ENCODE measurements around the gene ASB6. TPM values are rescaled to one million over a fixed set of nuclear protein-coding genes. Genes with fewer than 3 reads are reported as not detected.

Gene ASB6
- total RNA-seq, 1 donor from 2014 or later = 18.1 TPM

GRCh38 chr9:129628709-129629108 is 13.2 kb downstream of the ASB6 start:
- H3K27ac Mint-ChIP-seq (ENCODE audit: unreplicated experiment) = peak overlapping the region; percentile 73
- H3K27me3 Mint-ChIP-seq (ENCODE audit: unreplicated experiment) = no peaks in the 10 kb centered on the region
- peaks cover 63% of the 10 kb centered on the region for H3K4me1 Mint-ChIP-seq (ENCODE audit: unreplicated experiment)

GRCh38 chr9:129627556-129628440 is 14.2 kb downstream of the ASB6 start:
- no peak for DNase-seq (ENCODE audit: extremely low spot score, unreplicated experiment)
- Mint-ChIP-seq H3K27ac (ENCODE audit: unreplicated experiment) (peak overlapping the region; percentile 94), H3K27me3 (ENCODE audit: unreplicated experiment) (no peaks in the 10 kb centered on the region), H3K4me1 (ENCODE audit: unreplicated experiment) (peaks cover 67% of the 10 kb centered on the region), H3K4me3 (ENCODE audit: unreplicated experiment) (peak overlapping the region; percentile 92), H3K9me3 (ENCODE audit: unreplicated experiment) (no peaks in the 10 kb centered on the region), H3K36me3 (ENCODE audit: unreplicated experiment) (peaks cover 5% of the 10 kb centered on the region)
- no peak for TF ChIP-seq CTCF (IDR thresholded peaks at IDR 0.05)

More at GRCh38 chr9:129628709-129629108, 13.2 kb downstream of the ASB6 start:
- H3K4me3 Mint-ChIP-seq (ENCODE audit: unreplicated experiment) = peak overlapping the region; percentile 30
- H3K9me3 Mint-ChIP-seq (ENCODE audit: unreplicated experiment) = no peaks in the 10 kb centered on the region
- TF ChIP-seq CTCF (IDR thresholded peaks at IDR 0.05) = no peak
- DNase-seq (ENCODE audit: extremely low spot score, unreplicated experiment) = no peak
- peaks cover 5% of the 10 kb centered on the region for H3K36me3 Mint-ChIP-seq (ENCODE audit: unreplicated experiment)

- TF ChIP-seq CTCF (IDR thresholded peaks at IDR 0.05) = no peak
- H3K4me1 Mint-ChIP-seq (ENCODE audit: unreplicated experiment) = peaks cover 59% of the 10 kb centered on the region
- no peak for DNase-seq (ENCODE audit: extremely low spot score, unreplicated experiment)
- H3K36me3 Mint-ChIP-seq (ENCODE audit: unreplicated experiment) = peaks cover 3% of the 10 kb centered on the region
- H3K27ac Mint-ChIP-seq (ENCODE audit: unreplicated experiment) = peak overlapping the region; percentile 94
- no peaks in the 10 kb centered on the region for H3K9me3 Mint-ChIP-seq (ENCODE audit: unreplicated experiment)
- H3K4me3 Mint-ChIP-seq (ENCODE audit: unreplicated experiment) = peak overlapping the region; percentile 92
- no peaks in the 10 kb centered on the region for H3K27me3 Mint-ChIP-seq (ENCODE audit: unreplicated experiment)
These were observed 15.2 kb downstream of the ASB6 start for GRCh38 chr9:129626625-129627284.

GRCh38 chr9:129626079-129626624 is 15.8 kb downstream of the ASB6 start, which contains the start of gene NTMT1:
NTMT1 (plus strand) TSS chr9:129626163; CDS start chr9:129632704, 6,541 bp downstream.
- Mint-ChIP-seq H3K36me3 (ENCODE audit: unreplicated experiment) (peaks cover 3% of the 10 kb centered on the region), H3K27ac (ENCODE audit: unreplicated experiment) (peak within 1 kb of the TSS; percentile 94), H3K9me3 (ENCODE audit: unreplicated experiment) (no peaks in the 10 kb centered on the region), H3K4me1 (ENCODE audit: unreplicated experiment) (peaks cover 53% of the 10 kb centered on the region), H3K4me3 (ENCODE audit: unreplicated experiment) (peak within 1 kb of the TSS; percentile 92), H3K27me3 (ENCODE audit: unreplicated experiment) (no peaks in the 10 kb centered on the region)
- peak; percentile 95 for DNase-seq (ENCODE audit: extremely low spot score, unreplicated experiment)
- TF ChIP-seq CTCF (IDR thresholded peaks at IDR 0.05) = no peak
